ENCODE results near the gene LILRB3. TPM values are rescaled to one million over a fixed set of nuclear protein-coding genes. Genes with fewer than 3 reads are reported as not detected.

Gene LILRB3
- total and polyA plus RNA-seq, 10 donors, result 6.4 to 443 (median 89.9) TPM

DNA sequence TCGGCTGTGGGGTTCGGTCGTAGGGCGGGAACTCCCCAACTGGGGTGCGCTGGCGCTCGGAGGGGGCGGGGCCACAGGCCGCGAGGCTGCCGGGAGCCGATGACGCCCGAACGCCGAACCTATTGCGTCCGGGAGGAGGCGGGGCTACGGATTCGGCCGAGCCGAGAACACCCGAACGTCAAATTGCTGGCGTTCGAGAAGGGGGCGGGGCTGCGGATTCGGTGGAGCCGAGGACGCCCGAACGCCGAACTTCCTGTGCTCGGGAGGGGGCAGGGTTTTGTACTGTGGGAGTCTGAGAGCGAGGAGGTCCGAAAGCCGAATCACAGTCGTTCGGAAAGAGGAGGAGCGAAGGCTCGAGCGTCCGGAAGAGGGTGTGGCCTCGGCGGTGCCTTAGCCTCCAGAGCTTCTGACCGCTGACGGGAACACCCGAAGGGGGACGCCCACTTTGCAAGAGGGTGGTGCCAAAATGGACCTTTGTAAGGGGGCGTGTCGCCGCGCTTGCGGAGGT lies 32.2 kb downstream of the LILRB3 start:
- peak in 2 of 11 experiments; percentile 21 to 26 for TF ChIP-seq CTCF (IDR thresholded peaks at IDR 0.05 in 8 of 11, conservative IDR thresholded peaks at IDR 0.05 in 3 of 11)
- TF ChIP-seq POLR2A (IDR thresholded peaks at IDR 0.05), result no peak
- TF ChIP-seq POLR2AphosphoS5 (IDR thresholded peaks at IDR 0.05), result peak in 1 of 3 donors; percentile 67
- Histone ChIP-seq H3K4me3 (peak overlapping the region; percentile 70 to 98 (median 83)), H3K27me3 (replicated peaks in 1 of 7) (no peaks in the 10 kb centered on the region), H3K36me3 (peaks cover 0 to 58% (median 20%) of the 10 kb centered on the region in 6 donors), H3K27ac (peak overlapping the region; percentile 93 to 100 (median 99)), H3K9me3 (no peaks in the 10 kb centered on the region), H3K4me1 (peaks cover 14 to 57% (median 34%) of the 10 kb centered on the region in 6 donors)
- DNase-seq, result peak; percentile 100
- intact Hi-C loops (cut with DNase I; ENCODE audit: low total_unique reads), result no loop called here
- WGBS, 5 donors, result 0 to 1% (median 0%) methylated on average over 45 to 56 of the region's 56 CpGs

DNA sequence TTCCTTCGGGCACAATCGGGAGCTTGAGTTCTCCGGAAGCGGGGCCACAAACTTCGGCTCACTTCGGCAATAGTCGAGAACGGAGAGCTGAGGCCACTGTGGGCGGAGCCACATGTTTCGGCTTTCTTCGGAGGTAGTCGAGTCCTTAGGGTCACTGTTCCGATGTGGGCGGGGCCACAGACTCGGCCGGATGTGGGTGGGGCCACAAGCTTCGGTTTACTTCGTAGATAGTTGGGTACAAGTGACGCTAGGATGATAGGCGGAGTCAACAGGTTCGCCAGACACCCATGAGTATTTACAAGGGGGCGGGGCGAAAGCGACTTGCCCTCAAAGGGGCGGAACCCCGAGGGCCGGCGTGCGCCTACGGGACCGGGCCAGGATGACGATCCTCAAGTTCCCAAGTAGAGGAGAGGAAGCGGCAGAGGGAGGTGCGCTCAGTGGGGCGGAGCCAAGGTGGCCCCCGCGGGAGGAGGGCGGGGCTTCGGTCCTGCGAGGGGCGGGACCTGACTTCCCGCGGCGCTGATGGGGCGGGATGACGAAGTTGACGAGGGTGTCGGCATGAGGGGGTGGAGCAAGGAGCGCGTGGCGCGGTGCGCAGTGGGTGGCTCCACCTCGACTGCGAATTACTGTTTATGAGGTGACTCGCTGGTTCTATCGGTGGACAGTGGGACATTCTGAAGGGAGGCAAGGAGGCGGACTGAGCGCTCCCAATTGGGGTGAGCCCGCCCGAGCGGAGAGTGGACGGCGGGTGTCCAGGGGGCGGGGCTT lies 32.9 kb downstream of the LILRB3 start:
- peak overlapping the region; percentile 93 to 100 (median 99) for H3K27ac ChIP-seq
- WGBS, 5 donors, result 0 to 1% (median 0%) methylated on average over 43 to 65 of the region's 65 CpGs

GRCh38 chr19:54189145-54189734 lies 33.6 kb downstream of the LILRB3 start, which contains the start of gene MBOAT7:
Gene MBOAT7 (minus strand): TSS chr19:54189580. CDS start chr19:54188508, 1,072 bp downstream.
- 0 to 1% (median 0%) methylated on average over 16 to 64 of the region's 64 CpGs for WGBS, 5 donors
- intact Hi-C loops (cut with DNase I; ENCODE audit: low total_unique reads), result no loop called here
- Histone ChIP-seq H3K4me1 (peaks cover 14 to 55% (median 34%) of the 10 kb centered on the region in 6 donors), H3K27ac (peak within 1 kb of the TSS; percentile 93 to 100 (median 99)), H3K9me3 (no peaks in the 10 kb centered on the region), H3K4me3 (peak within 1 kb of the TSS; percentile 46 to 98 (median 73)), H3K27me3 (replicated peaks in 1 of 7) (no peaks in the 10 kb centered on the region), H3K36me3 (peaks cover 0 to 55% (median 17%) of the 10 kb centered on the region in 6 donors)
- DNase-seq, result no peak
- TF ChIP-seq POLR2AphosphoS5 (IDR thresholded peaks at IDR 0.05) (peak; percentile 80 to 85 (median 83)), CTCF (IDR thresholded peaks at IDR 0.05 in 8 of 11, conservative IDR thresholded peaks at IDR 0.05 in 3 of 11) (peak in 9 of 11 experiments; percentile 12 to 60 (median 39)), POLR2A (IDR thresholded peaks at IDR 0.05) (peak in 1 of 3 donors; percentile 30)

More for the DNA sequence above, 32.9 kb downstream of the LILRB3 start:
- intact Hi-C loops (cut with DNase I; ENCODE audit: low total_unique reads), result no loop called here
- TF ChIP-seq POLR2AphosphoS5 (IDR thresholded peaks at IDR 0.05), result peak; percentile 90 to 94 (median 90)
- TF ChIP-seq POLR2A (IDR thresholded peaks at IDR 0.05), result no peak
- TF ChIP-seq CTCF (IDR thresholded peaks at IDR 0.05 in 8 of 11, conservative IDR thresholded peaks at IDR 0.05 in 3 of 11), result no peak
- DNase-seq, result peak; percentile 100
- Histone ChIP-seq H3K4me3 (peak overlapping the region in 7 of 8 donors; percentile 46 to 98 (median 75)), H3K36me3 (peaks cover 0 to 58% (median 20%) of the 10 kb centered on the region in 6 donors), H3K27me3 (replicated peaks in 1 of 7) (no peaks in the 10 kb centered on the region), H3K4me1 (peaks cover 14 to 57% (median 34%) of the 10 kb centered on the region in 6 donors), H3K9me3 (no peaks in the 10 kb centered on the region)

All from spleen (tissue), 11 donors.